NCI-H345 treated with DMSO at 0.1 percent for 48 hours (cell line): ENCODE measurements around the gene FCHO1.

ENCODE experiments used
- DNase-seq: peaks from one replicate; lab custom pipeline; 2025; ENCODE audit not compliant: unreplicated experiment; lab: John Stamatoyannopoulos, UW

Gene FCHO1

GRCh38 chr19:17829855-17830566 lies 78.7 kb downstream of the FCHO1 start:
- peak; percentile 24 for DNase-seq

- DNase-seq: peak; percentile 18
Observed at GRCh38 chr19:17830567-17831418, 79.5 kb downstream of the FCHO1 start.

- no peak for DNase-seq
Observed at GRCh38 chr19:17831419-17831888, 80.2 kb downstream of the FCHO1 start.

- DNase-seq: no peak
Observed at GRCh38 chr19:17832443-17833208, 81.3 kb downstream of the FCHO1 start.

- DNase-seq: no peak
Observed at GRCh38 chr19:17834350-17835181, 83.3 kb downstream of the FCHO1 start.

GRCh38 chr19:17835182-17836006 lies 84.1 kb downstream of the FCHO1 start:
- no peak for DNase-seq

GRCh38 chr19:17836530-17836929 lies 85.3 kb downstream of the FCHO1 start:
- no peak for DNase-seq

GRCh38 chr19:17837972-17838371 lies 86.7 kb downstream of the FCHO1 start:
- DNase-seq: no peak
